Erythroblast (primary cell): ENCODE results near the gene SLAMF1.

Experiments
- GATA1 ChIP-seq: IDR thresholded peaks from 2 replicates; pipeline ENCODE4 v1.6.1; 2011; ENCODE audit warnings: low read depth, mild to moderate bottlenecking, control low read depth, low read length, moderate library complexity
- POLR2A ChIP-seq: IDR thresholded peaks from 2 replicates; pipeline ENCODE4 v1.6.1; 2011; ENCODE audit warnings: mild to moderate bottlenecking, low read length

GRCh38 chr1:160674415-160674814 lies 27.6 kb upstream of the SLAMF1 start:
- TF ChIP-seq POLR2A (no peak), GATA1 (no peak)
